CD4-positive, alpha-beta T cell treated with Interleukin-15 for 1 hour (primary cell): ENCODE measurements around the gene SDR42E1.
"Not testable (repeated sequence)": the region's sequence is repeated elsewhere in the genome, so short reads cannot be mapped to it uniquely, and the experiment has no call there.

ENCODE experiments used
- DNase-seq: peaks from one replicate; pipeline ENCODE4 v3.0.0-alpha.2; 2020

Gene SDR42E1

DNA sequence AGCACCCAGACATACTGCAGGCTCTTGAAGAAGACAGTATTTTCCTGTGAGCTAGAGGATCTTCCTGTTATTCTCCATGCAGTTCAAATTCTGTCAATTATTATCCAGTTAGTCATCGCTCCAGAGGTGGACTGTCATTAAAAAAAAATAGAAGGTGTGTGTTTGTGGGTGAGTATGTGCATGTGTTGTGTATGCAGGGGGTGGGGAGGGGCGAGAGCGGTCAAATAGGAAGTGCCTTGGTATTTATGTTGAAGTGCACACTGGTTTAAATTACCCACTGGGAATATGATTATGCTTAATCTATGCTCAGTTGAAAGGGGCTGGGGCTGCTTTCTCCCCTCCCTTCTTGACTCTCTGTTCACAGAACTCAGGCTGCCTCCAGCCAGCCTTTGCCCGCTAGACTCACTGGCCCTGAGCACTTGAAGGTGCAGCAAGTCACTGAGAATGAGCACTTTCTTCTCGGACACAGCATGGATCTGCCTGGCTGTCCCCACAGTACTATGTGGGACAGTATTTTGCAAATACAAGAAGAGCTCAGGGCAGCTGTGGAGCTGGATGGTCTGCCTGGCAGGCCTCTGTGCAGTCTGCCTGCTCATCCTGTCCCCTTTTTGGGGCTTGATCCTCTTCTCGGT, 23.8 kb upstream of the SDR42E1 start, which contains the start of gene HSD17B2:
Gene HSD17B2 (plus strand): TSS at position 273 of the 632 bp plus-strand sequence. CDS start 172 bp downstream, at position 445.
- no peak for DNase-seq

DNA sequence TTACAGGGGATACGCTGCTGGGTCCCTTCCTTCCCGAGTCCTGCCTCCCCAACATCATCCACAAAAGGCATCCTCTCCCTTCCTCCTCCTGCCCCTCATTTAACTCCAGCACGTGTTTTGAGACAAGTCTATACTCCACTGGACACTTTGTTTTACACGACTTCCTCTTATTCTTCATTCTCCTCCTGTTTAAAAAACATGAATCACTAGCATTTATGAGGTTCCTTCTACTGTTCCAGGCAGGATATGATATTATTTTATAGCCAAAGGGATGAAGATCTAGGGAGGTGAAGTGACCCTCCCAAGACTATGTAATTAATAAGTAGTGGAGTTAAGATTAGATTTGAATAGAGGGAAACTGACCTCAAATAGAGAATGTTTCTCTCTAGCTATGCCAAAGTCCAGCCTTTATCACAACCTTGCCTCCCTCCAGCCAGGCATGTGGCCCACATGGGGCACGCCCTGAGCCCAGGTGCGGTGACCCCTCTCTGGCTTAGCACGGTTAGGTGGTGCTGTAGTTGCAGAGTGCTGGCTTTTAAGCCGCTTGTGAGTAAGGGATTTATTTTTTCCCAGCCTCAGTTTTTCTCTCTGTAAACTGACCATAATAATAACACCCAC, 22.5 kb upstream of the SDR42E1 start:
- no peak for DNase-seq

DNA sequence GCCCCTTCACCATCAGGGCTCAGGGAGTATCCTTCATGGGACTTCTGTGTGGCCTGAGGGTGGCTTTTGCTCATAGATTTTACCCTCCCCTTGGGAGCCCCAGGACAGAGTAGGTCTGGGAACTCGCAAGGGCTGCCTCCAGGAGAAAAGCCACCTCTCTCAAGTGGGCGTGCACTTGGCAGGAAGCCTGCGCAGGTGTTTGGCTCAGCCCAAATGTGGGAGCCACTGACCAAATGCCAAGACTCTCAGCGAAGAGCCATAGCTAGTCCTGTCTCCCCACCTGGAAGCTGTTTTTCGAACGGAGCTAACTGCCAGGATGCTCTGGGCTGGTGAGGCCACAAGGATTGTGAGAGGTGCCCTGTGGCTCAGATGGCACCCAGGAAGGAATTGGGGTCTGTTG, 21.7 kb upstream of the SDR42E1 start:
- DNase-seq, result no peak

DNA sequence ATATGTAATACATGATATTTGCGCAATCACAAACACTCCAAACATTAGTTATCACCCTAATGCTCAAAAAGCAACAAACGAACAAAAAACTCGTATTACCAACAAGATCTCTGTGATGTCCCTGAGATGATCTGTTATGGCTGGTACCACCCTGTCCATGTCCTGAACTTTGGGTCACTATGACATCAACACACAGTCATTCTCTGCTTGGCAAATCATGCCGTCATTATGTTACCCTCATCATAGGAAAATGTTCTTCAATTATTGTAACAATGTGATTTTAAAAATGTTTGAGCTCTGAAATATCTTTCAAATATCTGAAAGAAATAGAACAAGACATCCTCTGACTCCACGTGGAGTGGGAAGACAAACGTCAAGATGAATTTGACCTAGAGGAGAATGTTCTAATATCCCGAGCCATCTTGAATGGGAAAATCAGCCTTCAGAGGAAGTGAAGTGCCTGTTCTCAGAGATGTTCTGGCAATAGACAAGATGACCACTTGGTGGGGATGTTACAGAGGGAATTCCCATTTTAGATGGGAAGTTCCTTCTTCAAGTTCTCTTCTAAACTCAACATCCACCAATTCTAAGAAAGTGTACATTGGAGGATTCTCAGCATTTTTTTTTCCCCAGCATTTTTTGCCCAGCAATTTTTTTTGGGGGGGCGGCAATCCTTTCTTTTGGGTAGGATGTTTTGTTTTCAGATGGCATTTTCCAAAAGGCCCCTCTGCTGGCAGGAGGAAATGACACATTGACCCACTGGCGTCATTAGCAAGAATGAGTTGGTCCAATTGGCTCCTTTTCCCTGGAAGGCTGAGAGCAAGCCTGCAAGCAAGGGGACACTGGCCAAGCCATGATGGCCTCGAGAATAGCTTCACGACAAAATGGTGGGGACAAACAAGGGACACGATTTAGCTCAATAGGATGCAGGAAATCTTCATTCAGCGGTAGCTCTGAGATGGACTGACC, 20.1 kb upstream of the SDR42E1 start:
- no peak for DNase-seq

DNA sequence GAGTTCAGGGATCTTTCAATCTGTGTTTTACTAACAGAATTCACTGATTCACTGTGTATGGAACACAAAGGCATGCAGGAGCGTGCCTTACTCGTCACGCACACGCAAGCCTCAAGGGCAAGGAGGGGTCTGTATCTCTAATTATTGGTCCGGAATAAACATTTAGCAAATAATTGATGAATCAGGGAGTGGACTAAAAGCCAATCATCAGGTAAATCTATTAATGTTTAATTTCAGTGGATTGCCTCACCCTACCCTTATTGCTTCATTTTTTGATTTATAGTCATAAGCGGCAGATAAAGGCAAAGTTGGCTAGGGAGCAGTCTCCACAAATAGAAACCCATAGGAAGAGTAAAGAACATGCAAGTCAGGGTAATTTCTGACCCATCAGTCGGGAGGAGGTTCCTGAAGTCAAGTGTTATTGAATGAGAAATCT, 16.4 kb upstream of the SDR42E1 start:
- no peak for DNase-seq

DNA sequence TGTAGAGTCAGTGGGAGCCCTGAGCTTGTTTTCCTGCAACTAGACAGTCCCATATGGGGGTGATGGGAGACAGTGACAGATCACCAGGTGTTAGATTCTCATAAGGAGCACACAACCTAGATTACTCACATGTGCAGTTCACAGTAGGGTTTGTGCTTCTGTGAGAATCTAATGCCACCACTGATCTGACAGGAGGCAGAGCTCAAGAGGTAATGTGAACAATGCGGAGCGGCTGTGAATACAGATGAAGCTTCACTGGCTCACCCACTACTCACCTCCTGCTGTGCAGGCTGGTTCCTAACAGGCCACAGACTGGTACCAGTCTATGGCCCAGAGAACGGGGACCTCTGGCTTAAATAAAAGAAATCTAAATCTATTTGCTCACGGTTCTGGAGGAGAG, 13.6 kb upstream of the SDR42E1 start:
- DNase-seq, result no peak

DNA sequence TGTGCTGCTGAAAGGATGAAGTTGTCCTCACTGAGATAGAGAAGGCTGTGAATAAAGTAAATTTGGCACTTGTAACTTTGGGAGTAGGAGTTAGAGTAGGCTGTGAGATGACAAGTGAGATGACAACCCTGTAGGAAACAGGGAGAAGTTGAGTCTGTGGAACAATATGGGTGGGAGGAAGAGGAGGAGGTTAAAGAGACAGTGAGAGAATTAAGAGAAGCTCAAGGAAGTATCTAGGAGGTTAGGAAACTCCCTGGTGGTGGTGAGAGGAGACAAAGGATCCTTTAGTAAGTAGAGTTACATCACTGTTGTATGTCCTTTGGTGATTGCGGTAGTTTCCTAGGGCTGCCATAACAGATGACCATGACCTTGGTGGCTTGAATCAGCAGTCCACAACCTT, 13.0 kb upstream of the SDR42E1 start:
- DNase-seq, result no peak

DNA sequence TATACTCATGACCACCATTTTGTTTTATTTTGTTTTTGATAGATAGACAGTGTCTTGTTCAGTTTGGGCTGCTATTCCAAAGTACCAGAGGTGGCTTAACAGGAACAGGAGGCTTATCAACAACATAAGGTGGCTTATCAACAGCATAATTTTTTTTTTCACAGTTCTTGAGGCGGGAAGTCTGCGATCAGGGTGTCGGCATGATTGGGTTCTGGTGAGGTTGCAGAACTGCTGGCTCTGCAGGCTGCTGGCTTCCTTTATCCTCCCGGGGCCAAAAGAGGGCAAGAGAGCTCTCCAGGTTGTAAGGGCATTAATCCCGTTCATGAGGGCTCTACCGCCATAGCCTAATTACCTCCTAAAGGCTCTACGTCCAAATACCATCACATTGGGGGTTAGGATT, 11.9 kb upstream of the SDR42E1 start:
- no peak for DNase-seq

DNA sequence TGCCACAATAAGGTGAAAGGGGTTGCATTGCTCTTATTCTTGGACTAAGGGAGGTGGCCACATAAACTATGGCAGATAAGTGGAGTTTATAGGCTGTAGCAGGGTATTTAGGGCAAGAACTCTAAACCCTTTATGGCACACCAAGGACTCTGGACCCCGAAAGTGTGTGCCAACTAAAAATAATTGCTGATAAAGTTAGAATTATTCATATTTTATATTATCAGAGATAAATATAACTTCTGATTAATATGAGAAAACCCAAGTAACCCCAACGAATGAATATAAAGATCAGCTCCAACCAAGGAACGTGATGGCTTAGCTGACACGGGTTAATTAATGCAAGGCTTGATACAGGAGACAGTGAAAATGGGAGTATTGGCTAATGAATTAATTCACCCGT, 8.8 kb upstream of the SDR42E1 start:
- DNase-seq, result no peak

DNA sequence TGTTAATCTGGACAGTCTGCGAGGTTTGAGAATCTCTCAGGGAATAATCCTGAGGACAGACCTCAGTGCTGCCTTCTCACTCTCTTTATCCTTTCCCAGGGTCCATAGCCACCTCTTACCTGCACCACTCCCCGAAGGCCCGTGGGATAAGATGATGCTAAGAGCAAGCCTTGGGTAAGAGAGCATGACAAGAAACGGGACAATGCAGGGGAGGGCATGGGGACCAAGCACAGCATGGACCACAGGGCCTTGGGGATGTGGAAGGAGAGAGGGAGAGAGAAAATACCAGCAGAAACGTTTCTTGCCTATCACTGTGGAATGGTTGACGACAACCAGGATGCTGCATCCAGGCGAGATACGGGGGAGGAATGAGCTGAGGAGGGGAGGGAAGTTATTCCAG, 8.3 kb upstream of the SDR42E1 start:
- no peak for DNase-seq

DNA sequence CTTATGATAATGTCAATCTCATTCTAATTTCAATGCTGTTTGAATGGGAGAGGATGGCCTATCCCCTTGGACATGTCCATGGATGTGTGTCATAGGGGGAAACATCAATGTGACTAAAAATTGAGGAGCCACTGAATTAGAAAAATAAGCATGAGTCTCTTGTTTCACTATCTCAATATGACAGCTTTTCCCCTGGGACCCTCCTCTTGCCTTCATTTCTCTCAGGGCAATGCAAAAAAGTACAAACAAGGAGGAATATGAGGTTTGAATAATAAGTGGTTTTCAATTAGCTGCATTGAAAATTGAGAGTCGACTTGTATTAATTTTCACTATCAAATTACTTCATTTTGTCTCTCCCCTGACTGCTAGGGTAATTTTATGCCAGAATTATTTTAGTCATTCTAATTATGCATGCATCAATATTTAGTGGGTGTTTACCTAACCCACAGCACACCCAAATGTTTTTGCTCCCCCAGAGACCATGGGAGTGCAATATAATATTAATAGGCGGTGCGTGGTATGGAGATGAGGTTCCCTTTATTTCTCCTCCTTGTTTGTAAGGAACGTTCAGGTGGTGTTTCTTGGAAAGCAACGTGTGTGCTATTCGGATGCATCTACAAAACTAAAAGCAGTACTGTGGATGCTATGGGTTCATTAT, 6.8 kb upstream of the SDR42E1 start:
- no peak for DNase-seq

DNA sequence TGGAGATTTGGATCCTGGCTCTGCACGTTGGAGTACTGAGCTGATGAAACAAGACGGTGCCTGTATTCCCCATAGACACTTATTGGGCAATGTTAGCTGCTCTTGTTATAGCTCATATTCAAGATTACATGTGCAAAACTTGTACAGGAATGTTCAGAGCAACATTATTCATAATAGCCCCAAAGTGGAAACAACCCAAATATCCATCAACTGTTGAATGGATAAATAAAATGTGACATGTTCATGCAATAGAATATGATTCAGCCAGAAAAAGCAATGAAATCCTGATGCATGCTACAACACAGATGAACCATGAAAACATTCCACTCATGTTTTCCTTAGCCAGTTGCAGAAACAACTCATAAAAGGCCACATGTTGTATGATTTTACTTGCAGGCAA, 5.7 kb upstream of the SDR42E1 start:
- no peak for DNase-seq

DNA sequence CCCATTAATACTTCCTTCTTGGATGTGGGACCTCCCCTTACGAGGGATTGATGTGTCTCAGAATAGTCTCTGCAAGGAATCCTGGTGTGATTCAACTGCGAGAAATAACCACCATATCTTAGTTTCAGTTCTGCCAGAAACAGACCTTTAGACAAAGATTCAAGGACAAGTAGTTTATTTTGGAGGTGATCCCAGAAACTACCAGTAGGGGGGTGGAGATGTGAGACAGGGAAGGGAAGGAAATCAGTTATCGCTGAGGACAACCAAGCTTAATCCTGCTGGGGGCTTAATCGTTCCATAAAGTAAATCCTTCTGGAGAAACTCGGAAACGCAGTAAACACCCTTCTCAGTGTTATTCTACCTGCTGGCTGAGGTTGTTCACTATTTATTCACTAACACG, 5.0 kb upstream of the SDR42E1 start:
- no peak for DNase-seq

DNA sequence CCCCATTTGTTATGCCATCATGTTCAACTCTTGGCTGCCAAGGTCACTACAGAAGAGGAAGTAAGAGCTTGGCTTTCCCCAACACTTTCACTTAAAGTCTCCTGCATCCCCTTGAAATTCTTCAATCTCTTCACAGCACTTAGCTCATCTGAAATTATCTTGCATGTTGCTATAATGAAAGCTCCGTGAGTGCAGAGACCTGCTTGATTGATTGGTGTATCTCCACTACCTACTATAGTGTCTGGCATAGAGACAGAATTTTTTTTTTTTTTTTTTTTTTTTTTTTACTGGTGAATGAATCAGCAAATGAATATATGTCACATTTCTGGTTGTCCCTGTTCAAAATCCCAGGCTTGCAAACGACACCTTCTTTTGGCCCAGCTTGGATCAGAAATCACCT, 1.9 kb upstream of the SDR42E1 start:
- DNase-seq, result no peak

DNA sequence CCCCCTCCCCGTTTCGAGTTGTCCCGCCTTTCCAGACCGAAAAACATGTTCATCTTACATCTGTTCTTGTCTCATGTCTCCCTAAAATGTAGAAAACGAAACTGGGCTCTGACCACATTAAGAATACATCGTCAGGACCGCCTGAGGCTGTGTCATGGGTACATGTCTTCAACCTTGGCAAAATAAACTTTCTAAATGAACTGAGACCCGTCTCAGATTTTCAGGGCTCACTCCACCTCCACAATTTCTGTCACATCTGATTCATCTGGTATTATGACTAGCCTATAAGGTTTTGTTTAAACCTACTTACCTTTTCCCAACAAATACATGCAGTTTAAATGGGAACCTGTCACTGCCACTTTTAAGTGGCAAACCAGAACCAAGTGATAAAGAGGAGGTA, 621 bp downstream of the SDR42E1 start:
- DNase-seq, result no peak

DNA sequence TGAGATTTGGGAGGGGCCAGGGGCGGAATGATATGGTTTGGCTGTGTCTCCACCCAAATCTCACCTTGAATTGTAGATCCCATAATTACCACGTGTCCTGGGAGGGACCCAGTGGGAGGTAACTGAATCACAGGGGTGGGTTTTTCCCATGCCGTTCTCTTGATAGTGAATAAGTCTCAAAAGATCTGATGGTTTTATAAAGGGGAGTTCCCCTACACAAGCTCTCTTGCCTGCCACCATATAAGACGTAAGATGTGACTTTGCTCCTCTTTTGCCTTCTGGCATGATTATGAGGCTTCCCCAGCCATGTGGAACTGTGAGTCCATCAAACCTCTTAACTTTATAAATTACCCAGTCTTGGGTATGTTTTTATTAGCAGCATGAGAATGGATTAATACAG, 1.5 kb downstream of the SDR42E1 start:
- DNase-seq, result not testable (repeated sequence)

DNA sequence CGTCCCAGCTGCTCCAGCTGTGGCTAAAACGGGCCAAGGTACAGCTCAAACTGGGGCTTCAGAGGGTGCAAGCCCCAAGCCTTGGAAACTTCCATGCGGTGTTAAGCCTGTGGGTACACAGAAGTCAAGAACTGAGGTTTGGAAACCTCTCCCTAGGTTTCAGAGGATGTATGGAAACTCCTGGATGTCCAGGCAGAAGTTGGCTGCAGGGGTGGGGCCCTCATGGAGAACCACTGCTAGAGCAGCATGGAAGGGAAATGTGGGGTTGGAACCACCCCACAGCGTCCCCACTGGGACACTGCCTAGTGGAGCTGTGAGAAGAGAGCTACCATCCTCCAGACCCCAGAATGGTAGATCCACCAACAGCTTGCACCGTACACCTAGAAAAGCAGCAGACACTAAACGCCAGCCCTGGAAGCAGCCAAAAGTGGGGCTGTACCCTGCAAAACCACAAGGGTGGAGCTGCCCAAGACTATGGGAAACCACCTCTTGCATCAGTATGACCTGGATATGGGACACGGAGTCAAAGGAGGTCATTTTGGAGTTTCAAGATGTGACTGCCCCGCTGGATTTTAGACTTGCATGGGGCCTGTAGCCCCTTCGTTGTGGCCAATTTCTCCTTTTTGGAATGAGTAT, 2.2 kb downstream of the SDR42E1 start:
- no peak for DNase-seq

DNA sequence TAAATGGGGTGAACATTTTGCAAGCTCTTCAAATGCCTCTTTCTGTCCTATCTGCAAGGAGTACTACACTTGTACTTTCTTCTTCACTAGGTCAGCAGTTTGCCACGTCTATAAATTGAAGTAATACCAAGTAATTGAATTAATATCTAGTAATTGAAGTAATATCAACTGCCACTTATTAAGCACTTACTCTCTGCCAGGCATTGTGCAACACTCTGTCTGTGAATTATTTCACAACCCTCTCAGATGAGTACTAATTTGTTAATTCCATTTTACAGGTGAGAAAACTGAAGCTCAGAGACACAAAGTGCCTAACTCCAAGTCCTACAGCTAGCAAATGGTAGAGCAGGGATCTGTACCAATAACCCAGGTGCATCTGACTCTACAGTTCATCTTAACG, 4.1 kb downstream of the SDR42E1 start:
- no peak for DNase-seq

DNA sequence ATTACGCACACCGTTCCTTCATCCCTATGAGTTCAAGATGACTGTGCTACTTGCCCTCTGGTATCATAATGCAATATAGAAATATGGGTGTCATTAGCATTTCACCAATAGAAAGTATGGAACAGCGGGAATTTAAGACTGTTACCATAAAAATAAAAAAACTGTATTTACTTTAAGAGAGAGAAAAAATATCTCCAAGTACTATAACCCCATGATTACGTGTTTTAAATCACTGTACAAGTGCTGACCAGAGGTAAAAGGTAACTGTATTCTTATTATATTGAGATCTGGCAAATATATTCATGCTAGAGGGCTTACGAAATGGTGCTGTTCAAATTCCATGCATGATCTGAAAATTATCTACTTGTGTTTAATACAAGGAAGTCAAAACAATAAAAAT, 5.2 kb downstream of the SDR42E1 start:
- DNase-seq, result no peak

DNA sequence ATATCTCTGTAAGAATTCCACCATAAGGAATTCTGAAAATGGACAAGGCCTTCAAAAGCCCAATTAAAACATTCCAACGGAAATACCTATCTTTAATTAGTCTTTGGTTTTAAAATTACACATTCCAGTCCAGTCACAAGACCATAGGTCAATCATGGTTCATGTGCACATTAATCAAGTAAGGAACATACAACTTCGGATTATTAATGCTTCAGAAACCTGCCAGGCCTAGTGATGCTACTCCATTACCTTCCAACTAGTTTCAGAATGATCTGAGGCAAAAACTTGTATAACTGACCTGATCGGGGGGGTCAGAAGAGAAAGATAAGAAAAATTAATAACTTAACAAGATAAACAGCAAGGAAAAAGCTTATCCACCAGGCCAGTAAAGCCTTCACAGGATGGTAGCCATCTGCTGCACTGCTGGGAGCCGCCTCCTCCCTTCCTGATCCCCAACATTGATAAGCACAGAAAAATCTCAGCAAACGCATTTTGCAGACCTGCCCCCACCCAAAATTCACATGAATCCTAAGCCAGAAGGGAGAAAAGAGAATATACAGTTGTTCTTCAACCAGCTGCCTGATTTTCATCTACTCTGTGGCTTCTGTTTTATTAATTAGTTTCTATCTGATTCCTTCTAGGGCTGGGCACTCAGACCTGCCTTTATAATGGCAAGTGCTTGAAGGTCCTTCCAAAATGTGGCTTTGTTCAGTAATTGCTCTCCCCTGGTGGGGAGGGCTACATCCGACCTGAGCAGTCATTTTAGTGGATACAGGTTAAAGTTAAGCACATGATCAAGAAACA, 6.0 kb downstream of the SDR42E1 start:
- no peak for DNase-seq

DNA sequence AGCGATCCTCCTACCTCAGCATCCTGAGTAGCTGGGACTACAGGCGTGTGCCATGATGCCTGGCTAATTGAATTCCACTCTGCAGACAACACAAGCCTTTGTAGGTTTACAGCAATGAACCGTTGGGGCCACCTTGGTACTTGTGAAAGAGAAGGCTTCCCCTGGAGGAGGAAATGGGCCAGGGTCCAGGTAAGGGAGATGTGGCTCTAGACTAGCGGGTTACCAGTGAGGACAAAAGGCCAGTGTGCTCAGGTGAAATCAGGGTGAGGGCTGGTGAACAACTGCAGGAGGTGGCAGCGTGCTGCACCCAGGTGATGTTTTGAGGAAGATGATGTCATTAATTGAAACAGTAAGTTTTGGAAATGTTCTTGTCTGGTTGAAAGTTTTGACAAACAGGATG, 6.7 kb downstream of the SDR42E1 start:
- DNase-seq, result no peak

DNA sequence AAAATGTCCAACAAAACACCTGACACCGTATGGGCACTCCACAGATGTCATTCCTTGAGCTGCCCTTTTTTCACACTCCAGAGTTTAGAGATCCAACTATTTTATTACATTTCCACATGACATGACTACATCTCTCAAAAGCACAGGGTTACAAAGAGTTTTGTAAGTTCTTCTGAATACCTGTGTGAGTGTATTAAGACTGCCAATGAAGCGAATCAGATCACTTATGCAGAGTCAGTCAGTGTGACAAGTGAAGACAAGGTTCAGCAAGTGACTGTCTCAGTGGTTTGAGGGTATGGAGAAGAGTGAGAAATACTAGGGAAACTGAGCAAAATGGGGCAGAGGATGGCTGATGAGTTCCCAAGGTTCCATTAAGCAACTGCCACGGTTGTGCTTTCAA, 8.4 kb downstream of the SDR42E1 start:
- no peak for DNase-seq
